Measurements from ENCODE around the gene CCDC85C.

Gene CCDC85C

DNA sequence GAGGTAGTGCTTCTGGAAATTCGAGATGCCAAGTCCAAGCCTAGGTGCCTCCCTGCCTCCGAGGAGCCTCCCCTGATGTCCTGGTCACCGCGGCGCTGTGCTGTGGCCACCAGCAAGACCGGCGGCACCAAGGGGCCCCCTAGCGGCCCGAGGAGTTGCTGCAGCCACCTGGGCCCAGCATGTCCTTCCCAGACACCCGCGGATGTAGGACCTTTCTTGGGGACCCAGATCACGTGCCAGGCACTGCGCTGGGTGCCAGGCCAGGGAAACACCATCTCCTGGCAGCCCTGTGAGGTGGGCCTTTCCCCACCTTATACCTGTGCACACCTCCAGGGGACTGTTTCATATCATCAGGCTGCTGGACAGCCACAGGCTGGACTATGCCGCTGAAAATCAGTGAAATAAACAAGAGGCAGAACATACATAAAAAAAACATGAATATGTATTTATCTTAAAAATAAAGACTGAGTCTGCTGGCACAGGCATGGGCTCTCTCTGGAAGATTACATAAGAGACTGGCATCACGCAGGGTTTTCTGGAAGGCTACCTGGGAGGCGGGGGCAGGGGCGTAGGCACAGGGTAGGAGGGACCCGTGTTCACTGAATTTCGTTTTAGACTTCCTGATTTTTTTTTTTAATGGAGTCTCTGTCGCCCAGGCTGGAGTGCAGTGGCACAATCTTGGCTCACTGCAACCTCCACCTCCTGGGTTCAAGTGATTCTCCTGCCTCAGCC is 25.0 kb upstream of the CCDC85C start:
- peak; percentile 60 to 65 for DNase-seq

GRCh38 chr14:99627510-99628381 is 23.7 kb upstream of the CCDC85C start:
- DNase-seq = no peak

DNA sequence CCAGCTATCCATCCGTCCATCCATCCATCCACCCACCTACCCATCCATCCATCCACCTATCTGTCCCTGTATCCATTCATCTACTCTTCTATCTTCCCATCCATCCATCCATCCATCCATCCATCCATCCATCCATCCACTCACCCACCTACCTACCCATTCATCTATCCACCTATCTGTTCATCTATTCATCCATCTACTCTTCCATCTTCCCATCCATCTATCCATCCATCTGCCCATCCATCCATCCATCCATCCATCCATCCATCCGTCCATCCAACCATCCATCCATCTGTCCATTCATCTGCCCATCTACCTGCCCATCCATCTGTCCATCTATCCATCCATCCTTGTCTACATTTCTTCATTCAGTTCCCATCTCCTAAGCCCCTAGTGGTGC is 23.1 kb upstream of the CCDC85C start:
- DNase-seq = no peak

GRCh38 chr14:99626041-99626648 is 22.1 kb upstream of the CCDC85C start:
- DNase-seq = no peak

DNA sequence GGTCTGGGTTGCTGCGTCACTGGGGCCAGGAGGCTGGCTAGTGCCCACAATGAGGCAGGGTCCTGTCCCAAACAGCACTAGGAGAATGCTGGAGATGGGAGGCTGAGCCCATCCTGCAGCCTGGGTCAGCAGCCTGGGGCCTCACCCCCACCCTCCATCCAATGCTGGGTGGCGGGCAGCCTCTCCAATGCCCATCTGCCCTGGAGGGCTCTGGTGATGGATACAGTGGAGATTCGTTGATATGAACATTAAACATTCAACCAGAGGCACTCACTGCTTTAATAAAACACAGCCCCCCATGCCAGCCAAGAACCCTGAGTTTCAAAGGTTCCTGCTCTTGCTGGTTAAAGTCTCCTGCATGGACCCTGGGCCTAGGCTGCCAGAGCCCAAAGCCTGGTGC is 21.5 kb upstream of the CCDC85C start:
- no peak for DNase-seq

- DNase-seq = no peak
These were observed 21.0 kb upstream of the CCDC85C start for GRCh38 chr14:99624971-99625370.

DNA sequence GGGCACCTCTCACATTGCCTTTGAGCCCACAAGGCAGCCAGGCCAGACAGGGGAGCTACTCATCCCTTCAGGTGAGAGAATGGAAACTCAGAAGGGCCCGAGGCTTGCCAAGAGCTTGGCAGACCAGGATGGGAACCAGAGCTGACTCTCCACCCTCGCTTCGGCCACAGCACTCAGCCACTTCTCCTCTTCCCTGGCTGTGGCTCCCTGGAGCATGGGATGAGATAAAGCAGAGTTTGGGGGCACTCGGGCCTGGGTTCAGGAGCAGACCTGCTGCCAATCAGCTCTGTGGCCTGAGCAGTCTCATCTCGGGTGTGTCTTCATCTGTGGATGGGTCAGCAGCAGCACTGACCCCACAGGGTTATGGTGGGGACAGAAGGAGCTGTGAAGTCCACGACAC is 20.0 kb upstream of the CCDC85C start:
- DNase-seq = no peak

- no peak for DNase-seq
These were observed 17.9 kb upstream of the CCDC85C start for GRCh38 chr14:99621948-99622347.

DNA sequence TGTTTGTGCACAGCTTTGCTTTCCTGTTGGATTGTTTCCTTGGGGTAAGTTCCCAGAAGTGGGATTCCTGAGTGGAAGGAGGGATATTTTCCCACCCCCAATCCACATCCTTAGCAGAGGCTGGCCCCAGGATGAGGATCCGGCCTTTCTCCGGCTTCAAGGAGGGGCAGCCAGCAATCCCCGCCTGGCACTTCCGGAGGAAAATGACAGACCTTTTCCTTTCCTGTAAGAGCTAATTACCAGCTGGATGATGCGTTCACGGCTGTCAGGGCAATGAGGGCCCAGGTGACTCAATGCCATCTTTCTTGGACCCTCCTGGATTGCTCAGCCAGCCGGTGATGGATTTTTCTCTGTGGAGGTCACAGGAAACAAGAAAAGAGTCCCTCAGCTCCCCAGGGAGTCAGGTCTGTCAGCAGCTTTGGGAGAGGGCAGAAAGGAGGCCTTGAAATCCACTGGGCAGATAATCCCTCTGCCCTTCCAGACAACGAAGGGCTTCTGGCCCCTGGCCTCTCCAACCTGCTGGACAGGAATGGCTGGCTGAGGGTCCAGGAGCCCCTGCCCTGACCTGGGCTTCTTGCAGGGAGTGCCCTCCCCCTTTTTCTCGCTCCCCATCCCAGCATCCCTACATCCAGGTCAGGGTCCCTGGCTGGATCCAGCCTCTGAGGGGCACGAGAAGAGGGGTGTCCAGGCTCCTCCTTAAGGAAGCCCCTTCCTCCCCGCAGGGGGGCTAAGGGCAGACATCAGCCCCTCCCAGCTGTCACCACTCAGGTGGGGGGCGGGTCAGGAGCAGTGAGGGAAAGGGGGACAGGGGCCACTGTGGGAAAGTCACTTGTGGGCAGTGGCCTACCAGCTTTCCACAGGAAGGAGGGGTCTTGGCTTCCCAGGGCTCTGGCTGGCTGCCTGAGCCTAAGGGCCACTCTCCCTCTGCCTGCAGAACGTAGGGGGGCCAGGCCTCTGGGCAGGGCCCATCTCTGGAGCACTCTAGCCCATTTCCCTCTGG is 16.1 kb upstream of the CCDC85C start:
- no peak for DNase-seq

DNA sequence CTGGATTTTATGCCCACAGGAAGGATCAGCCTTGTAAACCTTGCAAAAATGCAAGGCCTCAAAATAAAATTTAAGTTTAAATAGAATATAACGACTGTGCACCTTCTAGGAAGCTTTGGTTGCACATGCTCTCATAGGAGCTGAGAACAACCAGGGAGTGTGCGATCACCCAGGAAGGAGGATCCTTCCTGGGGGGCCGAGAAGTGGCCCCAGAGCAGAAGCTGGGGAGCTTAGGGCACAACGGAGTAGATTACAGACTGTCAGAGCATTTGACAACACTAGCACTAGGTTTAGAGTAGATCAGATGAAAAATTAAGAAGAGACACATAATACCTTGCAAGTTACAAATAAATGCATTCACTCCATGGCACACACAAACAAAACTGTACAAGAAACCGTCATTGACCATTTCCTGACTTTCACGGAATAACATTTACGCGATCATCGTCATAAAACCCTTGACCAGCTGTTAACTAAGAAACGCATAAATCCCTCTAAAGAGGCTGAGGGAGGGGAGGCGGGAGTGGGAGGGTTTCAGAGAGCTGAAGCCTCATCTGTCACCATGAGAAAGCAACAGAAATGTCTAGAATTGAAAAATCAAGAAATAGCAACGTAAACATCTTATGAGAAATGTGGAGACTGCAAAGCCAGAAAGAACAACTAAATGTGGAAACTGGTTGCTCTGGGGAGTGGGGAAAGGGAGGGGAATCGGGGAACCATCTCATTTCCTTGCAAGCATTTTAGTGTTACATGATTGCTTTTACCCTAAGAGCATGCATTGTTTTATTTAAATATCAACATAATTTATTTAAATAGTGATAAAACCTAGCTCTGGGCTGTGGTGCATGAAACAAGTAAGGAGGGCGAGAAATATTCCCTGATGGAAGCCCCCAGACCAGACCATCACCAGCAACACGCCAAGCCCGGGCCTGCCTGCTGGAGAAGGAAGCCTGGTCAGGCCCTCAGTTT is 13.1 kb upstream of the CCDC85C start:
- DNase-seq = no peak

- DNase-seq = no peak
These were observed 11.6 kb upstream of the CCDC85C start for GRCh38 chr14:99615497-99616157.

DNA sequence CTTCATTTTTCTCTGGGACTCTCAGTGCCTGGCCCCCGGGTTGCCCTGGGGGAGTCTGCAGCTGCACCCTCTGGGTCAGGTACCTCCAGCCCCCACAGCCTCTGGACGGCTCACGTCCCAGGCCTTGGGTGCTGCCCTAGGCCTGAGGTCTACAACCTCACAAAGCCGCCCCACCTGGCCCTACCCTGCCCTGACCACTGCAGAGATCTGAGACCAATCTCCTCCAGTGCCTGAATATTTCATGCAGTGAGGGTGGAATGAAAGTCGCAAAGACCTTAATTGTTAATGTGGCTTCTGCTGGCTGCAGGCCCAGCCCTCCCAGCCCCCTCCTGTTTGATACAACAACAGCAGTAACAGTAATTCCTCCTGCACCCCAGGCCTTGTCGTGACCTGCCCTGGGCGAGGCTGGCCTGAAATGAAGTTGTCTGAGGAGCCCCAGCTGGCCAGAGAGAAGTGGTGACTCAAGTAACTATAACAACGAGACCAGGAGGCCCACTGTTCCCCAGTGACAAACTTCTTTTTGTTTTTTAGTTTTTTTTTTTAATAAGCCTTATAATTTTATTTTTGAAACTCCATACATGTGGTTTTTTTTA is 8.8 kb upstream of the CCDC85C start:
- no peak for DNase-seq

DNA sequence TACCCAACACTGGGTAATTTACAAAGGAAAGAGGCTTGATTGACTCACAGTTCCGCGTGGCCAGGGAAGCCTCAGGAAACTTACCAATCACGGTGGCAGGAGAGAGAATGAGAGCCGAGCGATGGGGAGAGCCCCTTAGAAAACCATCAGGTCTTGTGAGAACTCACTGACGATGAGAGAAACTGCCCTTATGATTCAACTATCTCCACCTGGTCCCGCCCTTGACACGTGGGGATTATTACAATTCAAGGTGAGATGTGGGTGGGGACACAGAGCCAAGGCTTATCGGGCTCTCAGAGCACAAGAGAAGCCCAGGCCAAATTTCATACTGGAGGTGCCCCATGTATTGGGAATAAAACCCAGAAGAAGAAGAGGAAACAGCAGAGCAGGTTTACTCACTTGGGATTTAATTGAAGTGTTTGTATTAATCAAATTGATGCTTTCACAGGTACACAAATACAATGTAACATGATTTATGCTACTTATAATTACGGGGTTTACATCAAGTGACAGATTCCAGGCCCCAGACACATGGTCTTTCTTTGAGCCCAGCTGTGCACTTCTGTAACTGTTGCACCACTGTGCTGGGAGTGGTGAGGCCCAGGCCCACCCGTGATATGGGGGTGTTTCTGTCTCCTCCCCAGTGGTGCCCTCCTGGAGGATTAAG is 8.2 kb upstream of the CCDC85C start:
- no peak for DNase-seq

- DNase-seq = no peak
These were observed 7.6 kb upstream of the CCDC85C start for GRCh38 chr14:99611646-99612045.

- no peak for DNase-seq
These were observed 5.5 kb upstream of the CCDC85C start for GRCh38 chr14:99609245-99610170.

DNA sequence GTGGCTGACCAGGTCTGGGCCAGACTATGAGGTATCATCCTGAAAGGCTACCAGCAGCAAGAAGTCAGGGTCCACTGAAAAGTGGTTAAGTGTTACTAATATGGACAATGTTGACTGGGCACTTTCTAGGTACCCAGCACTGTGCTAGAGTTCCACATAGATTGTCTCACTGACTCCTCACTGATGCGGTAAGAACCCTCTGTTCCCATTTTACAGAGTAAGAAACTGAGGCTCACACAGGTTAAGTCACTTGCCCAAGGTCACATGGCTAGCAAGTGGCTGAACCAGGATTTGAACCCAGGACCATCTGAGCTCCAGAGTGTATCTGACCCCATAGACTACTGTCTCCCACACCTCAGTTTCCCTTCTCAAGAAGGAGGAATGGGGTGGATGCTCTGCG is 4.6 kb upstream of the CCDC85C start:
- no peak for DNase-seq

DNA sequence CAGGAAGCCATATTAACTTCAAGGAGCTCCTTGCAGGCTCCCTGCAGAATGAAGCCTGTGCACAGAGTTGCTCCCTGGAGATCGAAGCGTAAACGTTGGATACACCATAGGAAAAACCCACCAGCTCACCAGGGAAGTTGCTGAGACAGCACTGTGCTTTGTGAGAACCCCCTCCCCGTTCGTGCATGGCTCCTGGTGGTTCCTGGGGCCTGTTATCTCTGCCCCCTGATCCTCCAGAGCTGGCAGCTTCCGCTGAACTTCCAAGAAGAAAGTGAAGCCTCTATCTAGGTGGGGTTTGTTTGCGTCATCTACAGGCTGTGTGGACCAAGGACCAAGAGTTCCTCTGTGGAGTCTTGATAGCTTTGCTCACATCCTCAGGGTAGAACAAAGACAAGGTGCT is 2.4 kb upstream of the CCDC85C start:
- DNase-seq = no peak

GRCh38 chr14:99605299-99605961 is 1.4 kb upstream of the CCDC85C start:
- DNase-seq = peak; percentile 56 to 63

Measured in AML-193 (cell line).